GM12878 (cell line): ENCODE data around the gene DCLRE1B. TPM values are rescaled to one million over a fixed set of nuclear protein-coding genes. Genes with fewer than 3 reads are reported as not detected.

Experiments
- CBX5 ChIP-seq: sonication (generic); IDR thresholded peaks from 2 replicates; pipeline ENCODE4 v1.6.1; 2016; ENCODE audit warnings: low read depth, moderate library complexity, mild to moderate bottlenecking, inconsistent platforms
- CEBPB ChIP-seq, 2 experiments: fragments of 150-350 bp in 1 of 2; IDR thresholded peaks; 2 replicates each; pipeline ENCODE4 v1.6.1; 2012 to 2014; ENCODE audit warnings: low read depth in 2 of 2, low read length in 2 of 2, borderline replicate concordance in 1 of 2, inconsistent platforms in 1 of 2
- FOXK2 ChIP-seq: fragments of 450-650 bp; IDR thresholded peaks from 2 replicates; pipeline ENCODE4 v1.6.1; 2017; ENCODE audit warnings: mild to moderate bottlenecking, moderate library complexity
- HDAC2 ChIP-seq: fragments of 200-600 bp; sonication (generic); IDR thresholded peaks from 2 replicates; pipeline ENCODE4 v1.6.1; 2017
- IRF4 ChIP-seq: IDR thresholded peaks from 2 replicates; pipeline ENCODE4 v1.6.1; 2011; ENCODE audit warnings: low read depth, low read length
- JUNB ChIP-seq: IDR thresholded peaks from 2 replicates; pipeline ENCODE4 v1.6.1; 2016; ENCODE audit warnings: antibody characterized with exemption, mild to moderate bottlenecking
- KDM1A ChIP-seq: fragments of 200-600 bp; sonication (generic); IDR thresholded peaks from 2 replicates; pipeline ENCODE4 v1.6.1; 2016; ENCODE audit warnings: borderline replicate concordance
- NFYA ChIP-seq: IDR thresholded peaks from 2 replicates; pipeline ENCODE4 v1.6.1; 2011; ENCODE audit warnings: low read depth, mild to moderate bottlenecking, low read length, improper control_type of control experiment, borderline replicate concordance
- RELB ChIP-seq: fragments of 450-650 bp; IDR thresholded peaks from 2 replicates; pipeline ENCODE4 v1.6.1; 2017; ENCODE audit warnings: low read depth, mild to moderate bottlenecking, moderate library complexity
- SKIL ChIP-seq: fragments of 450-650 bp; IDR thresholded peaks from 2 replicates; pipeline ENCODE4 v1.6.1; 2017; ENCODE audit warnings: mild to moderate bottlenecking, low read depth, inconsistent platforms; ENCODE audit not compliant: poor library complexity, severe bottlenecking
- SUZ12 ChIP-seq: fragments of 200-600 bp; sonication (generic); IDR thresholded peaks from one replicate; pipeline ENCODE4 v1.6.1; 2018; ENCODE audit warnings: antibody characterized with exemption, mild to moderate bottlenecking; ENCODE audit not compliant: unreplicated experiment
- ZNF384 ChIP-seq: IDR thresholded peaks from 2 replicates; pipeline ENCODE4 v1.6.1; 2012; ENCODE audit warnings: low read depth, mild to moderate bottlenecking, low read length, improper control_type of control experiment, borderline replicate concordance
- ZZZ3 ChIP-seq: IDR thresholded peaks from 2 replicates; pipeline ENCODE4 v1.6.1; 2011; ENCODE audit warnings: low read depth; ENCODE audit not compliant: control insufficient read depth, insufficient read length
- polyA plus RNA-seq, 11 experiments: library from polyadenylated mRNA; depleted of rRNA in 4 of 11; unstranded in 6 of 11; stranded (reverse) in 5 of 11; fragments of >200 nt; fragmentation: Nextera tagmentation in 4 of 11; fragmentation: Illumina TruSeq in 1 of 11; extraction: Ambion mirVana in 4 of 11; extraction: Trizol in 1 of 11; gene quantifications; 1 replicate in 1 of 11; 2 replicates in 10 of 11; pipeline versions ENCODE4 v1.2.1 to v1.2.3, GENCODE V29; 2011 to 2016; ENCODE audit warnings: inconsistent platforms in 2 of 11, missing spikeins in 2 of 11, low read depth in 1 of 11
- total RNA-seq, 4 experiments: library from RNA; depleted of rRNA in 3 of 4; stranded (reverse); fragments of >200 nt in 3 of 4; fragmentation: Illumina TruSeq in 1 of 4; extraction: Trizol in 1 of 4; gene quantifications; 2 replicates each; pipeline versions ENCODE4 v1.2.1 to v1.2.3, GENCODE V29; 2013 to 2021

Gene DCLRE1B
- total and polyA plus RNA-seq, 10 of the 15 experiments (the other 5 are each of a cell fraction or from before 2014, with no cell fraction given): 5.4 to 18.3 (median 13.4) TPM

- peak; percentile 93 for TF ChIP-seq RELB
- no peak for TF ChIP-seq ZZZ3
- no peak for TF ChIP-seq NFYA
- TF ChIP-seq SUZ12: no peak
- TF ChIP-seq SKIL: peak; percentile 80
- no peak for TF ChIP-seq JUNB
- 0 out of 4 replicates have a peak, but pooled peaks of 1 of the 2 experiments have one; percentile 12 for TF ChIP-seq CEBPB (IDR thresholded peaks at IDR 0.05; ENCODE audit: borderline replicate concordance in 1 of 2, low read depth in 2 of 2, low read length in 2 of 2)
- TF ChIP-seq IRF4: peak; percentile 66
- TF ChIP-seq KDM1A: no peak
- no peak for TF ChIP-seq HDAC2
- peak; percentile 62; the same call in 1 of the 2 replicates for TF ChIP-seq ZNF384
- TF ChIP-seq FOXK2: peak; percentile 49; the same call in 1 of the 2 replicates
- peak; percentile 97 for TF ChIP-seq CBX5
Observed at GRCh38 chr1:113904674-113905434, at the start of gene DCLRE1B, which contains the start of gene AP4B1 (continued).
